Left renal cortex interstitium (tissue), 4 donors: ENCODE results near the gene MAB21L4. TPM values are rescaled to one million over a fixed set of nuclear protein-coding genes. Genes with fewer than 3 reads are reported as not detected.

Experiments
- DNase-seq, 4 donors: peaks; one replicate each; pipeline ENCODE4 v3.0.0-alpha.2; 2013; ENCODE audit warnings: low read depth in 4 of 4, low spot score in 2 of 4, missing footprints in 1 of 4
- polyA plus RNA-seq, 4 donors: library from polyadenylated mRNA; unstranded; fragments of 120-200 nt; gene quantifications; one replicate each; pipeline ENCODE4 v1.2.1, GENCODE V29; 2013; ENCODE audit not compliant: insufficient read length in 4 of 4

Gene MAB21L4
- polyA plus RNA-seq, 4 donors = 1.3 to 4.3 (median 1.7) TPM

DNA sequence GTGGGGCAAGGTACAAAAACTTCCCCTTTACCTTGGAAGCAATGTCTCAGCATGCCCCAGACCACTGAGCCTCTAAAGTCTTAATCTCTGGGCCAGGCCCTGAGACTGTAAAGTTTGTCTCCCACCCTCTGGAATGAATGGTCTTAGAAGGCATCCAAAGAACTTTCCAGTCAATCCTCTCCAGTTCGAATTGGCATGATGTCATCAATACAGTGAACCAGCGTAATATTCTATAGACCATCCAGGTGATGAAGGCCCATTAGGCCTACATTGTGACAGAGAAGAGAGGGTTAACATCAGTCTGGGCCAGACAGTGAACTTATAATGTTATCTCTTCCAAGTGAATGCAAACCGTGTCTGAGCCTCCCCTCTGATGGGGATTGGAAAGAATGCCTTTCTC, 11.2 kb downstream of the MAB21L4 start:
- no peak for DNase-seq

DNA sequence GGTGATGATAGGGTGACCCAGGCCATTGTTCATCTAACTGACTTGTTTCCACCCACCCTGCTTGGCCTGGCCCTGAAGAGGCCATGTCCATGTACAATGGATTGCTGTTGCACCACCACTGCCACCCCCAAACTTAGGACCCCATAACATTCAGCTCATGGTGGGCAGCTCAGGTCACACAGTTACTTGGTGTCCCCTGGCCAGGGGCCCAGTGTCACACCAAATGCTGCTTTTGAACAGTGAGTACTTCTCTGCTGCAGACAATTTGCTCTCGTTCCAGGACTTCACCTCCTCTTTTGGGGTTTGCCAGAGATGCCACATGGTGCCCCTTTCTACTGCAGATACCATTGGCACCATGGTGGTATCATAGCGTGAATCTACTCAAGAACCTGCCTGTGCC, 11.7 kb downstream of the MAB21L4 start:
- DNase-seq = no peak

DNA sequence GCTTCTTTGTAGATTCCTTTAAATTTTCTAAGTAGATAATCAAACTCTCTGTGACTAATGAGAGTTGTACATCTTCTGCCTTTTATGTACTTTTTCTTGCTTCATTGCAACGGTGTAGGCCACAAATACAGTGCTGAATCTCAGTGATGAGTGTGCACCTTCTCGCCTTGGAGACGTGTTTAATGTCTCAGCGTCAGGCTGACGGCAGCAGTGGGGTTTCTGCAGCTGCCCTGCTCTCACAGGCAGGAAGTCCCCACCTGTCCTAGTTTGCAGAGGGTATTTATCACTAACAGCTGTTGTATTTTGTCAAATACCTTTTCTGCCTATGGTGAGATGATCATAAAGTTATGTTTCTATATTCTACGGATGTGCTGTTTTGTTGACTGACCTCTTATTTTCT, 14.0 kb downstream of the MAB21L4 start:
- no peak for DNase-seq

DNA sequence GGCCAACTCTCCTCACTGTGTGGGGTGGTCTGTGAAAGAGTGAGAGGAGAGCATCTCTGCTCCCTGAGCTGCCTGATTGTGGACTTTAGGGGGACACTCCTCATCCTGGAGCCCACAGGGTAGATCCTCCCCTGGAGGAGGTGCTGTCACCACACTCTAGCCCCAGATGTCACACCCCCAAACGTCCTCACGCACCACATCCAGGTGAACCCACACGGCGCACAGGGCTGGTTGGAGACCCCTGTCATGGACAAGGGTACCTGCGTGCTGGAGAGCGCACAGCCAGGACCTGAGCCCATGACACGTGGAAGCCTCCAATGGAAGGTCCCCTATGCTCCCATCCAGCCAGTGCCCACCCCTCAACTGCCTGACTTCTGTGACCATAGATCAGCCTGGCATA, 16.9 kb downstream of the MAB21L4 start:
- no peak for DNase-seq

DNA sequence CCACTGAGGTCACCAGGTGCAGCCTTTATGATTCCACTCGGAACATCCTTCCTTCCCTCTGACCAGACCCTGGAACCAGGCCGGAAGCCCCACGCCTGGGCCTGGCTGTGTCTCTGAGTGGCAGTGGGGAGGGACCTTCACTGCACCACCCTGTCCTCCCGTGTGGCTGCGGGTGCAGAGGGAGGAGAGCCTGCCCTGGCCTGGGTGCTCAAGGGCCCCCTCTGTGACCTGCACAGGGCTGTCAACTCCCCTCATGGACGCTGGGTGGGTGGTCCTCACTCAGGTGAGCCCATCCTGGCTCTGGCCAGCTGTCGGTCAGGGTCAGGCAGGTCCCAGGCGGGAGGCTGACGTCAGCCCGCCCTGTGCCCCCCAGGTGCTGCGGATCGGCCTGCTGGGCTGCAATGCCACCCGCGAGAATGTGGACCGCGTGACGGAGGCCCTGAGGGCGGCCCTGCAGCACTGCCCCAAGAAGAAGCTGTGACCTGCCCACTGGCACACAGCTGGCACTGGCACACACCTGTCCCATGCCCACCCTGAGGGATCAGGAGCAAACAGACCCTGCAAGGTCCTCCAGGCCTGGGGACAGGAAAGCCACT, 17.5 kb downstream of the MAB21L4 start:
- DNase-seq = no peak

DNA sequence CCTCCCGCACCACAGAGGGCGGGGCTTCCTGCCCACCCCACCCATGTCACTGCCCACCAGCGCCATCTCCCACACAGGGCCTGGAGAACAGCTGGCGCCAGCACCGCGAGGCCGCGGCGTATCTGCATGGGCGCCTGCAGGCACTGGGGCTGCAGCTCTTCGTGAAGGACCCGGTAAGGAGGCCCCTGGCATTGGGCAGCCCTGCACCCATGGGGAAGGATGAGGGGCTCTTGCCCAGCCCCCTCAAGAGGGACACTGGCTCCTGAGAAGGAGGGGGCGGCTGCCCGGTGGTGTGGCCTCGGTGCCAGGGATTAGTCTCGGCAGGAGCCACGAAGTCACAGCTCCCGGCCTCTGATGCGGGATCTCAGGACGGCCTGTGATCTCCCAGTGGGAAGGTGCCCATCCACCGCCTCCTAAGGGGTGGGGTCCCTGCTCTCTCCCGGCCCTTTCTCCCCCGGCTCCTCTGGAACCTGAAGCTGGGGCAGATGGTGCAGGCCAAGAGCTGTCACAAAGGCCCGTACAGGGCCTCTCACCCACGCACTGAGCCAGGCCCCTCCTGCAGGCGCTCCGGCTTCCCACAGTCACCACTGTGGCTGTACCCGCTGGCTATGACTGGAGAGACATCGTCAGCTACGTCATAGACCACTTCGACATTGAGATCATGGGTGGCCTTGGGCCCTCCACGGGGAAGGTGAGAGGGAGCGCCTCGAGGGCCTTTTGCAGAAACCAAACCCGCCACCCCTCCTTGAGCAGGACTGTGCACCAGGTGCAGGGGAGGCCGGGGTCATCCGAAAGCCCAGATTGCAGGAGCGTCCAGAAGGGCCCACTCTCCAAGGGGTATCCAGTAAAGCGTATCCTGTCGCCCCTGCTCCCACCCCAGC, 18.3 kb downstream of the MAB21L4 start:
- no peak for DNase-seq

DNA sequence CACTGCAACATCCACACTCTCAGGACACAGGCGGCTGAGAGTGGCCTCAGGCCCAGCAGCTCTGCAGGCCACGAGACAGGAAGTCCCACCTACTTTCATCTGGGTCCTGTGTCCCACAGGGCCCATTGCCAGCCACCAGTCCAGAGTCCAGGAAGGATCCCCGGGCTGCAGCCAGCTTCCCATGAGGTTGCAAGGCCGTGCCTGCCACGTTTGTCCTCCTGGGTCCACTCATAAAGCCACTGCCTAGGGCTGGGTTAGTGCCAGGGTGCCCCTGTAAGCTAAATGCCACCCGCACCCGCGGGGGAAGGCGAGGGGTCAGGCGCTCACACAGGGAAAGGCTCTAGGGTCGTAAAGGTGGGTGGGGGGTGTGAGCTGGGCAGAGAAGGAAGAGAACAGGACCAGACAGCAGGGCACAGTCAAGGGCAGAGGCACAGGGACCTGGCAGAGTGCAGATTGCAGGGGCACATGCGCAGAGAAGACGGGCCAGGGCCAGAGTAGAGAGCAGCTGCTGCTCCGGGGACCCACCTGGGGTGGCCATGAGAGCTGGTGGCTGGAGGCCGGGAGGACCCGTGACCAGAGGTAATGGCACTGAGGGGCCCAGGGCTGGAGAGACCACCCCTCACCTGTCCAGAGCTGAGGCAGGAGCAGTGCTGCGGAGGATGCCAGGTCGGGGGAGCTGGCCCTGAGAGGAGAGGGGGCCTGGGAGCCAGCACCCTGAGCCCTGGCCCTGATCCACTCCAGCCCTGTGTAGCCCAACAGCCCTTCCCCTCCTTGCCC, 19.3 kb downstream of the MAB21L4 start:
- DNase-seq = no peak

DNA sequence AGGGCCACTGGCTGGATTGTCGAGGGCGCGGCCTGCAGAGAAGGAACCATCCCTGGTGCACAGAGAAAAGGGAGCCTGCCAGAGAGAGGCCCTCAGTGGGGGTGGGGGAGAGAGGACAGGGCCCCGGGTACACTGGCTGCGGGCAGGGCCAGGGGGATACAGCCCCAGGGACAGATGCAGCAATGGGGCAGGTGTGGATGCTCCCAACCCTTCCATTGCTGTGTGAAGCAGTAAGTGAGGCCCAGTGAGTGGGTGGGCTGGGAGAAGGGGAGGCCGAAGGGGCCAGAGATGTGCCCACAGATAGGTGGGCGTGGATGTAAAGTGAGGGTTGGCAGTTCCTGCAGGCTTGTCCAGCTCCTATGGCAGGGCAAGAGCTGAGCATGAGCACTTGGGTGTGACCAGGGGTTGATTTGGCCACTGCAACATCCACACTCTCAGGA, 19.9 kb downstream of the MAB21L4 start:
- no peak for DNase-seq

DNA sequence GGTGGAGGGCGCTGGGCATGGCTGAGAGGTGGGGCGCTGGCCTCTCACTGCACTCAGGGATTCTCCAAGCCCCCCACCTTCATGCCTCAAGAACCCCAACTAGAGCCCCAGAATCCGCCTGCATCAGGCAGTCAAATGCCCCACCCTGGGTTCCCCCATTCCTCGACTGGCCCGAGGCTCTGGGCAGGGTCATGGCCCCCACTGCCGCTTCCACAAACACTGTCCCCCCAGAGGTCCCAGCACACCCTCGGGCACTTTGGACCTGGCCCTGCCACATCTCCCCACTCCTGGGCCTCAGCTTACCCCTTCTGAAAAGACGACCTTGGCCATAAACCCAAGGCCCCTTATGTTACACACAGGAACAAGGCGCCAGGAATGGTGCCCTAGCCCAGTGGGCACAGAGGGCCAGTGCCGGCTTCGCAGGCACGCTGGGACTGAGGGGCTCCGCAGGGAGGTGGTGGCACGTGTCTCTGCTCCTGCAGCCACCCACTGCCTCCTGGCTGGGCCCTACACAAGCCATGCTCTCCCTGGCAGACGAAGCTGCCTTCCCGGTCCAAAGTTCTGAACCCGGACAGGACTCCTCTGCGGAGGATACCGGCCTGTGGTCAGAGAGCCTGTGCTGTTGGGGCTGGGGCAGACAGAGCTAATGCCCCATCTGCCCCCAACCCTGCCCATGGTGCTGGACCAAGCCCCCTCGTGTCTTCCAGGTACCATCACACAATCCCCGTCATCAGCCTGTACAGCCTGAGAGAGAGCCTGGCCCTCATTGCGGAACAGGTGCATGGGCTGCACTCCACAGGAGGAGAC, 20.5 kb downstream of the MAB21L4 start:
- DNase-seq = no peak

DNA sequence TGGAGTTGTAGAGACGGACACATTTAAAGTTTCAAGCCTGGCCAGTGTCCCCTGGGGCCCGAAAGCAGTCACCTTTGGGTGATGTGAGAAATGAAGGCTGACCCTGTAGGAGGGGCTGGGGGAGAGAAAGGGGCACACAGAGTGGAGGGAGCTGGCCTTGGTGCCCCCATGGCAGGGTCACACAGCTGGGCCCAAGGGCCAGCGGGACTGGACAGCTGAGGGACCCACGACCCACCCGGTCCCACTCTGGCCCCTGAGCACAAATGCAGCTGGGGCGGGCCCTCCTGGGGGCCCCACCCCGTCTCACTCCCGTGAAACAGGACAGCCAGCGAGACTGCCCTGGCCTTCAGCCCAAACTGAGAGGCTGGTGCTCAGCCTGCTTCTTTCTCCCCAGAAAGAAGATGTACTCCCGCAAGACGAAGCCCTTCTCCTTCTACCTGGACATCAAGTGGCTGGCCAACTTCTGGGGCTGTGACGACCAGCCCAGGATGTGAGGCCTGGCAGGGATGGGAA, 21.2 kb downstream of the MAB21L4 start:
- no peak for DNase-seq

DNA sequence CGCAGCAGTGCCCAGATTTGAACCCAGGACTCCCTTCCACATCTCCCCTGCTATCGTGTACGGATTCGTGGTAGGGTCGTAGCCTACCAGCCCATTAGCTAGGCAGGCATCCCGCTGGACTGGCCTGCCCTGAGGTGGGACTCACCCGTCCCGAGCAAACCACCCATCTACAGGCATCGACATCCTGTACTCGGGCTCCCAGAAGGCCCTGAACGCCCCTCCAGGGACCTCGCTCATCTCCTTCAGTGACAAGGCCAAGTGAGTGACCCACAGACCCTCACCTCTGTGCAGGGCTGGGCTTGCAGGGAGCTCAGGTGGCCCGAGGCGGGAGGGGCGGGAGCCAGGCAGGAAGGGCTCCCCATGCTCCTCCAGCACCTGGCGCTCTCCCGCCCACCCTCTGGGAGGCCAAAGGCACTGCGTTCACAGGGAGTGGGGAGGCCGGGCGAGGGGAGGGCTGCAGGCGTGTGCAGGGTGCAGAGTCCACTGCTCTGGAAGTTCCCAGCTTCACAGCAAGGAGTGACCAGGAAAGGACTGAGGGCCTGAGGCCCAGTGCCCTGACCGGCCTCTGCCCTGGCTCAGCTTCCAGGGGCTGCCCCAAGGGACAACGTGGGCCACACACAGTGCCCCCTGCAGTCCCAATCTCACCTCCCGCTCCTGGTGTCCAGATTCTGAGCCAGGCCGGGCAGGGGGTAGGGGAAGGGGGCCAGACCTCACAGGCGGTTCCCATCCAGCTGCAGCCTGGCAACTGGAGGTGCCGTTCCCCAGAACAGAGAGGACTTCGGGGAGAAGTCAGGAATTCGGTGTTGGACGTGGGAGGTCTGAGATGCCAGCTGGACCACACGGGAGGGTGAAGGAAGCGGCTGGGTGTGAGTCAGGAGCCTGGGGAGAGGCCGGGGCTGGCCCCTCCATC, 21.9 kb downstream of the MAB21L4 start:
- no peak for DNase-seq

DNA sequence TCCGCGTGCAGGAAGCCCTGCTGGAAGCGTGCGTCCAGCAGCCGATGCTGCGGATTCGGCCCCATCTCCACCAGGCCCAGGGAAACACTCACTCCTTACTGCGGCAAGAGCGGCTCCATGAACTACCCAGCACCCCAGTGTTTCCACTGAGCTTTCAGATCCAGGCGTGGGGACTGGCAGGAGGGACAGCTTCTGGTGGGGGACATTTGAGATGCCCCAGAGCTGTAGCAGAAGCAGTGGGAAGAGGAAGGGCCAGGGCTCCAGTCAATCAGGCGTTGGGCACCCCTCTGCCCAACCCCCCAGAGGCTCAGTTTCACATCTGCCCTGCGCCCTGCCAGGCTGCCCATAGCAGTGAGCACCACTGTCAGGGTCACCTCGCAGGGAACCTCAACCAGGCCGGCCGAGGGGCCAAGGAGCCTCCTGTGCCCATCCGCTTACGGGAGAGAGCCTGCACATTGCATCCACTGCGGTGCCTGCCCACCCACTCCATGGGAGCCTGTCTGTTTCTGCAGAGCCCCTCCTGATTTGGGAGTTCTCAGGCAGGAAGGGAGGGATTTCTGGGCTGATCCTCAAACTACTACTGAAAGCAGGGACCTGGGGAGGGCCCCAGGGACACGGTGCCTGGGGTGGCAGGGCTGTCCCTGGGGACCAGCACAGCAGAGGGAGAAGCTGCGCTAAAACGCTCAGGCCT, 22.7 kb downstream of the MAB21L4 start:
- no peak for DNase-seq

DNA sequence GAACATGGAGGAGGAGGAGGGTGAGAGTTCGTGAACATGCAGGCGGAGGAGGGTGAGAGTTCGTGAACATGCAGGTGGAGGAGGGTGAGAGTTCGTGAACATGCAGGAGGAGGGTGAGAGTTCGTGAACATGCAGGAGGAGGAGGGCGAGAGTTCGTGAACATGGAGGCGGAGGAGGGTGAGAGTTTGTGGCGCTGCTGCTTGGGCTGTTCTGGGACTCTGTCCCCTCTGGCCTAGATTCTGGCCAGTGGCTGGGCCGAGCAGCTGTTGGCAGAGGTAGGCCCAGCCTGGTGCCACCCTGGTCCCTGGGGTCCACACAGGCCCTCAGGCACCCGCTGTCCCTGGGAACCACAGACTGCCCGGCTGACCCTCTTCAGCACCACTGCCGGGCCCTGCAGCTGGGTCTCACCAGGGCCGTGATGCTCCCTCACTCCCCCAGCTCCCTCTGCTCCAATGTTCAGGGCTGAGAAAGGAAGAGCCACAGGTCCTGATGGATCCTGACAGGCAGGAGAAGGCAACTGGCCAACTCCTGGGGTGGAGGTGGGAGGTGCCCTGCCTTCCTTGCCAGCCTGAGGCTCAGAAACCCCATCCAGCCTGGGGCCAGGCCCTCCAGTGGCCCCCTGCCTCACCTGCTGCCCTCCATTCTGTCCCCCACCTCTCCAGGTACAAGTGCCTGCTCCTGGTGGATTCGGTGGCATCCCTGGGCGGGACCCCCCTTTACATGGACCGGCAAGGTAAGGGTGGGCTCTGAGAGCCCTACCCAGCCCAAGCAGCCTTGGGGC, 23.4 kb downstream of the MAB21L4 start:
- no peak for DNase-seq

DNA sequence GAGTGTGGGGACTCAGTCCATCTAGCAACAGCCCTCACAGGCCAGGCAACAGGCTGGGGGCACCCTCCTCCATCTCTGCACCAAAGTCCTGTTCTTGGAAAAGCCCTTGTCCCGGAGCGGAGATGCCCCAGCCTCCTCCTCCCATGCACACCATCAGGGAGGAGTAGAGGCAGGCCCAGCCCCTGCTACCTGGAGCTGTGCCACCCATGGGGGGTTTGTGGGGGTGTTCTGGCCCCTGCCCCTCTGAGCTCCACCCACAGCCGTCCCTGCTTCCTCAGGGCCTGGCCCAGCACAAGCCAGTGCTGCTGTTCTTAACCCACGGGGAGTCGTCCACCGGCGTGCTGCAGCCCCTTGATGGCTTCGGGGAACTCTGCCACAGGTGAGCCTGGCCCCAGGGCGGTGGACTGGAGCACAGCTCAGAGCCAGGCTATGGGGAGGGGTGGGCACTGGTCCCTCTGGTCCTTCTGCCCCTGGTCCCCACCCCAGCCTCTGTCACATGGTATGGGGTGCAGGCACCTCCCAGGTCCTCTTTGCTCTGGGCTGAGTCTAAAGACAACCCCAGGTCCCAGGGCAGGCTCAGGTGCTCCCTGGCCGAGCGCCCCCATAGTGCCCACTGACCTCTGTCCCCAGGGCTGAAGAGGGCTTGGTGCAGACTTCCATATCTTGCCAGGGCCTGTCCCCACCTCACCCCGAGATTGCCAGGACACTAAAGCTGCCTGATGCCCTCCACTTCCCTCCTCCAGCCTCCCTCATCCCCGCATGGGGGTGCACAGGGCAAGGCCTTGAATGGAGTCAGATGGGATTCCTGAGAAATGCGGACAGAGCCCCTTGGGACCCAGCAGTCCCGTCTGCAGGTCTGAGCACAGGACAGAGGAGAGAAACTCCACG, 24.6 kb downstream of the MAB21L4 start:
- DNase-seq = no peak

DNA sequence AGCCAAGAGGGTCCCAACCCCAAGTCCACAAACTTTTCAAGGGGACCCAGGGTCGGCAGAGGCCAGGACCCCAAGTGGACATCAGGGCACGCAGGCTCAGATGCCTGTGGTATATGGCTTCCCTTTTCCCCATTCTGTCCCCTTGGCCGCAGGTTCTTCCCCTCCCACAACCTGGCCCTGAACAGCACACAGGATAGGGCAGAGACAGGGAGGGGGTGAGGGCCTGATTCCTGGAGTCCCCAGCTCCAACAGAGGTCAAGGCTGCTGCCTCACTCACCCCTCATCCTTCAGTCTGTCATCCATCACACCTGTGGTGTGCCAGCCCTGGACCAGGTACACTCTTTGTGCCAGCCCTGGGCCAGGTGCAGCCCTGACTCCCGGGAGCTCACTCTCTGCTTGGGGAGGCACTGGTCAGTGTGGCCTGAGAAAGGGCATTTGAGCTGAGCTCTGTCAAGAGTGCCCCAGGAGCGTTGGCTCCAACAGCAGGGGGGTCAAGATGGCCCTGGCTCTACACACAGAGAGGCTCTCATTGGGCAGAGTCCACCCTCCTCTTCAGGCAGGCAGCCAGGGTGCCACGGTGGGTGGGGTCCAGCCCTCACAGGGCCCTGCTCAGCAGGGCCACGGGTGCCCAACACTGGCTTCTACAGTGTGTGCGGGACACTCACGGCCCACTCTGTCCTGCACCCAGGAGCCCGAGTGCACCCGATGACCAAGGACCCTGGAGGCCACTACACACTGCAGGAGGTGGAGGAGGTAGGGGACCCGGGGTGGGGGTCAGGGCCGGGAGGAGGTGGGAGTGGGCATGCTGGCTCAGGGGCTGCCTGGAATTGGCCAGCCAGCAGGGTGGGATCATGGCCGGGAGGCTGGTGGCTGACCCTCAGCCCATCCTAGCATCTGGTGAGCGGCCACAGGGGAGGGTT, 25.7 kb downstream of the MAB21L4 start:
- no peak for DNase-seq
